PC-9 (cell line): ENCODE measurements around the gene TPK1. TPM values are rescaled to one million over a fixed set of nuclear protein-coding genes. Genes with fewer than 3 reads are reported as not detected.

ENCODE experiments used
- BruUV-seq: library from RNA; stranded (reverse); fragments of 400-500 nt; replicated peaks from 2 replicates; lab custom pipeline; 2021; lab: Mats Ljungman, UMichigan
- CTCF ChIA-PET: fragments of 300-600 bp; sonication (Branson Sonifier 250); formaldehyde crosslinking; loops from one replicate; lab custom pipeline; 2022; ENCODE audit warnings: antibody characterized with exemption; lab: Charles Lee
- POLR2A ChIA-PET: fragments of 300-600 bp; sonication (Branson Sonifier 250); formaldehyde crosslinking; loops from one replicate; lab custom pipeline; 2022; ENCODE audit warnings: antibody characterized with exemption; ENCODE audit not compliant: unreplicated experiment; lab: Charles Lee
- DNase-seq, 2 experiments: peaks; one replicate each; pipeline versions ENCODE4 v3.0.0 to v3.0.0-alpha.2; 2015 to 2022; ENCODE audit warnings: mixed read lengths in 1 of 2
- H2AFZ ChIP-seq: fragments of 200-600 bp; sonication (generic); 2 replicates; pipeline ENCODE4 v1.8.1; 2017; ENCODE audit warnings: antibody characterized with exemption
- H3F3A ChIP-seq: fragments of 200-600 bp; sonication (generic); 2 replicates; pipeline ENCODE4 v1.8.1; 2017; ENCODE audit warnings: antibody characterized with exemption, mild to moderate bottlenecking, low read depth; ENCODE audit not compliant: insufficient read depth
- H3K27ac ChIP-seq: fragments of 200-600 bp; sonication (generic); 2 replicates; pipeline ENCODE4 v1.6.1; 2016; ENCODE audit warnings: mixed run types
- H3K27me3 ChIP-seq: fragments of 200-600 bp; sonication (generic); 2 replicates; pipeline ENCODE4 v1.6.1; 2016; ENCODE audit warnings: low read depth, mixed run types; ENCODE audit not compliant: insufficient read depth
- H3K36me3 ChIP-seq: fragments of 200-600 bp; sonication (generic); 2 replicates; pipeline ENCODE4 v1.6.1; 2016; ENCODE audit warnings: low read depth, mixed run types
- H3K4me1 ChIP-seq: fragments of 200-600 bp; sonication (generic); replicated peaks from 2 replicates; pipeline ENCODE4 v1.6.1; 2016; ENCODE audit warnings: mixed run types; ENCODE audit not compliant: insufficient read depth
- H3K4me2 ChIP-seq: fragments of 200-600 bp; sonication (generic); 2 replicates; pipeline ENCODE4 v1.6.1; 2017; ENCODE audit warnings: mixed run types
- H3K4me3 ChIP-seq: fragments of 200-600 bp; sonication (generic); 2 replicates; pipeline ENCODE4 v1.6.1; 2016; ENCODE audit warnings: mixed run types
- H3K79me2 ChIP-seq: fragments of 200-600 bp; sonication (generic); 2 replicates; pipeline ENCODE4 v1.6.1; 2017; ENCODE audit warnings: low read depth, mixed run types
- H3K9me2 ChIP-seq: fragments of 200-600 bp; sonication (generic); 2 replicates; pipeline ENCODE4 v1.8.1; 2017; ENCODE audit warnings: mild to moderate bottlenecking; ENCODE audit not compliant: insufficient read depth
- H3K9me3 ChIP-seq: fragments of 200-600 bp; sonication (generic); 2 replicates; pipeline ENCODE4 v1.8.1; 2016; ENCODE audit warnings: low read depth; ENCODE audit not compliant: insufficient read depth
- H4K20me1 ChIP-seq: fragments of 200-600 bp; sonication (generic); 2 replicates; pipeline ENCODE4 v1.8.1; 2017; ENCODE audit not compliant: insufficient read depth
- CTCF ChIP-seq: fragments of 200-600 bp; sonication (generic); conservative IDR thresholded peaks from 2 replicates; pipeline ENCODE4 v1.6.1; 2017; ENCODE audit warnings: mixed run types, antibody characterized with exemption, mild to moderate bottlenecking, moderate library complexity
- EZH2 ChIP-seq: fragments of 200-600 bp; sonication (generic); IDR thresholded peaks from 2 replicates; pipeline ENCODE4 v1.8.0; 2017; ENCODE audit warnings: antibody characterized with exemption, low read depth
- intact Hi-C: fragments of 100-400 bp; cut with micrococcal nuclease; formaldehyde crosslinking; loops from one replicate; pipeline ENCODE4 v1.10.0; 2022; ENCODE audit not compliant: unreplicated experiment
- total RNA-seq: library from RNA; stranded (reverse); gene quantifications from 2 replicates; pipeline ENCODE4 v1.2.3, GENCODE V29; 2021

The TPK1 gene
- total RNA-seq, 1 experiment from 2014 or later: 0.90 TPM

GRCh38 chr7:144649120-144649519 is 186.7 kb downstream of the TPK1 start:
- BruUV-seq: no TSS peak

GRCh38 chr7:144641389-144642044 is 194.3 kb downstream of the TPK1 start:
- H3K27me3 ChIP-seq: no peaks in the 10 kb centered on the region
- intact Hi-C loops: no loop called here
- no peaks in the 10 kb centered on the region for H3F3A ChIP-seq
- H3K4me3 ChIP-seq: no peak overlapping the region
- CTCF ChIA-PET: no interaction called here
- no peaks in the 10 kb centered on the region for H3K36me3 ChIP-seq
- H4K20me1 ChIP-seq: no peaks in the 10 kb centered on the region
- no peaks in the 10 kb centered on the region for H3K4me1 ChIP-seq
- no peaks in the 10 kb centered on the region for H3K9me3 ChIP-seq
- no peak overlapping the region for H3K4me2 ChIP-seq
- H3K9me2 ChIP-seq: no peaks in the 10 kb centered on the region
- no peak overlapping the region for H3K27ac ChIP-seq
- no peak for DNase-seq
- BruUV-seq: no TSS peak
- H2AFZ ChIP-seq: no peak overlapping the region
- POLR2A ChIA-PET: no interaction called here
- no peaks in the 10 kb centered on the region for H3K79me2 ChIP-seq
- TF ChIP-seq EZH2 (no peak), CTCF (no peak)

More at GRCh38 chr7:144649120-144649519, 186.7 kb downstream of the TPK1 start:
- no peaks in the 10 kb centered on the region for H3K9me3 ChIP-seq
- CTCF ChIA-PET: no interaction called here
- H3K27me3 ChIP-seq: no peaks in the 10 kb centered on the region
- TF ChIP-seq CTCF: no peak
- no peak for TF ChIP-seq EZH2
- no peak for DNase-seq
- H2AFZ ChIP-seq: no peak overlapping the region
- no peak overlapping the region for H3K4me2 ChIP-seq
- POLR2A ChIA-PET: no interaction called here
- H3K4me3 ChIP-seq: no peak overlapping the region
- H3K36me3 ChIP-seq: no peaks in the 10 kb centered on the region
- H3K27ac ChIP-seq: no peak overlapping the region
- no peaks in the 10 kb centered on the region for H3F3A ChIP-seq
- no peaks in the 10 kb centered on the region for H3K79me2 ChIP-seq
- H3K4me1 ChIP-seq: no peaks in the 10 kb centered on the region
- no peaks in the 10 kb centered on the region for H3K9me2 ChIP-seq
- H4K20me1 ChIP-seq: no peaks in the 10 kb centered on the region
- intact Hi-C loops: no loop called here

GRCh38 chr7:144632724-144633123 is 203.1 kb downstream of the TPK1 start:
- H3K36me3 ChIP-seq: no peaks in the 10 kb centered on the region
- H3K9me3 ChIP-seq: no peaks in the 10 kb centered on the region
- H3K4me1 ChIP-seq: no peaks in the 10 kb centered on the region
- BruUV-seq: no TSS peak
- H3K4me3 ChIP-seq: no peak overlapping the region
- H4K20me1 ChIP-seq: no peaks in the 10 kb centered on the region
- intact Hi-C loops: no loop called here
- H3K79me2 ChIP-seq: no peaks in the 10 kb centered on the region
- no peak overlapping the region for H3K27ac ChIP-seq
- H3K27me3 ChIP-seq: no peaks in the 10 kb centered on the region
- POLR2A ChIA-PET: no interaction called here
- no peak for DNase-seq
- H3K9me2 ChIP-seq: no peaks in the 10 kb centered on the region
- H3F3A ChIP-seq: no peaks in the 10 kb centered on the region
- CTCF ChIA-PET: no interaction called here
- no peak for TF ChIP-seq CTCF
- TF ChIP-seq EZH2: no peak
- H3K4me2 ChIP-seq: no peak overlapping the region
- no peak overlapping the region for H2AFZ ChIP-seq
